Body of pancreas (tissue), 4 donors: ENCODE data around the gene POC1A.

Experiments used
- POLR2A ChIP-seq, 3 donors: fragments of 450-650 bp; IDR thresholded peaks; one replicate each; pipeline ENCODE4 v1.6.1; 2016; ENCODE audit warnings: antibody characterized with exemption in 3 of 3, mild to moderate bottlenecking in 2 of 3
- TF ChIP-seq, protein P1 (sequence below), 7 experiments: fragments of 450-650 bp in 4 of 7; fragments of 200-600 bp in 3 of 7; sonication (generic) in 3 of 7; IDR thresholded peaks; one replicate each; pipeline ENCODE4 v1.5.1; 2016 to 2019; ENCODE audit warnings: antibody characterized with exemption in 7 of 7

DNA sequence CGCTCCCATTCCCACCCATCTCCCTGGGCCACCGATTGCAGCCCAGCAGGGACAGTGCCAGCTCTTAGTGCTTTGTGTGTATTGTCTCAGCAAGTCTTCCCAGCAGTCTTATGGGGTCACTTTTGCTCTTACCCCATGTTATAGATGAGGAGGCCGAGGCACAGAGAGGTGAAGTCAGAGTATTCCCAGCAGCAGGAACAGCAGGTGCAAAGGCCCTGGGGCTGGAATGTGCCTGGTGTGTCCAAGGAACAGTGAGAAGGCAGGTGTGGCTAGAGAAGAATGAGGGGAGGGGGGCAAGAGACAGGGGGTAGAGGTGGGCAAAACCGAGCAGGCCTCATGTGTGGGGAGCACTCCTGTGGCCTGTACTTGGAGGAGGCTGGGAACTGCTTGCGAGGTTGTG, 85.1 kb downstream of the POC1A start:
- TF ChIP-seq, protein P1, sequence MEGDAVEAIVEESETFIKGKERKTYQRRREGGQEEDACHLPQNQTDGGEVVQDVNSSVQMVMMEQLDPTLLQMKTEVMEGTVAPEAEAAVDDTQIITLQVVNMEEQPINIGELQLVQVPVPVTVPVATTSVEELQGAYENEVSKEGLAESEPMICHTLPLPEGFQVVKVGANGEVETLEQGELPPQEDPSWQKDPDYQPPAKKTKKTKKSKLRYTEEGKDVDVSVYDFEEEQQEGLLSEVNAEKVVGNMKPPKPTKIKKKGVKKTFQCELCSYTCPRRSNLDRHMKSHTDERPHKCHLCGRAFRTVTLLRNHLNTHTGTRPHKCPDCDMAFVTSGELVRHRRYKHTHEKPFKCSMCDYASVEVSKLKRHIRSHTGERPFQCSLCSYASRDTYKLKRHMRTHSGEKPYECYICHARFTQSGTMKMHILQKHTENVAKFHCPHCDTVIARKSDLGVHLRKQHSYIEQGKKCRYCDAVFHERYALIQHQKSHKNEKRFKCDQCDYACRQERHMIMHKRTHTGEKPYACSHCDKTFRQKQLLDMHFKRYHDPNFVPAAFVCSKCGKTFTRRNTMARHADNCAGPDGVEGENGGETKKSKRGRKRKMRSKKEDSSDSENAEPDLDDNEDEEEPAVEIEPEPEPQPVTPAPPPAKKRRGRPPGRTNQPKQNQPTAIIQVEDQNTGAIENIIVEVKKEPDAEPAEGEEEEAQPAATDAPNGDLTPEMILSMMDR (IDR thresholded peaks at IDR 0.05) = no peak
- no peak for TF ChIP-seq POLR2A (IDR thresholded peaks at IDR 0.05)
